HEK293T (cell line): ENCODE data around the gene RALGAPB.

Experiments
- ARNT ChIP-seq: fragments of 450-650 bp; IDR thresholded peaks from 2 replicates; pipeline ENCODE4 v1.6.1; 2017; ENCODE audit warnings: mild to moderate bottlenecking
- BHLHE40 ChIP-seq: fragments of 450-650 bp; IDR thresholded peaks from 2 replicates; pipeline ENCODE4 v1.6.1; 2016; ENCODE audit warnings: mild to moderate bottlenecking, moderate library complexity, borderline replicate concordance
- CTBP1 ChIP-seq: fragments of 450-650 bp; IDR thresholded peaks from 2 replicates; pipeline ENCODE4 v1.6.1; 2016; ENCODE audit warnings: borderline replicate concordance
- ELF4 ChIP-seq: fragments of 450-650 bp; IDR thresholded peaks from 2 replicates; pipeline ENCODE4 v1.6.1; 2017; ENCODE audit warnings: antibody characterized with exemption
- FOXA1 ChIP-seq: fragments of 450-650 bp; IDR thresholded peaks from 2 replicates; pipeline ENCODE4 v1.6.1; 2016; ENCODE audit warnings: mild to moderate bottlenecking
- FOXK2 ChIP-seq: fragments of 450-650 bp; IDR thresholded peaks from 2 replicates; pipeline ENCODE4 v1.6.1; 2016; ENCODE audit warnings: mild to moderate bottlenecking
- FOXM1 ChIP-seq: fragments of 450-650 bp; IDR thresholded peaks from 2 replicates; pipeline ENCODE4 v1.6.1; 2017; ENCODE audit warnings: mild to moderate bottlenecking, borderline replicate concordance
- HDGF ChIP-seq: fragments of 450-650 bp; IDR thresholded peaks from 2 replicates; pipeline ENCODE4 v1.6.1; 2017; ENCODE audit warnings: antibody characterized with exemption, borderline replicate concordance
- LEF1 ChIP-seq: fragments of 450-650 bp; IDR thresholded peaks from 2 replicates; pipeline ENCODE4 v1.6.1; 2017; ENCODE audit warnings: mild to moderate bottlenecking, borderline replicate concordance
- SP1 ChIP-seq: fragments of 450-650 bp; IDR thresholded peaks from 2 replicates; pipeline ENCODE4 v1.6.1; 2017
- SUZ12 ChIP-seq: fragments of 450-650 bp; IDR thresholded peaks from 2 replicates; pipeline ENCODE4 v1.6.1; 2016; ENCODE audit warnings: mild to moderate bottlenecking
- TARDBP ChIP-seq: fragments of 450-650 bp; IDR thresholded peaks from 2 replicates; pipeline ENCODE4 v1.6.1; 2016

- no peak for TF ChIP-seq SUZ12
- no peak for TF ChIP-seq TARDBP
- TF ChIP-seq SP1 = no peak
- TF ChIP-seq FOXM1 = peak; percentile 53; the same call in 1 of the 2 replicates
- no peak for TF ChIP-seq FOXA1
- TF ChIP-seq FOXK2 = no peak
- no peak for TF ChIP-seq BHLHE40
- peak; percentile 76 for TF ChIP-seq ARNT
- peak; percentile 88 for TF ChIP-seq ELF4
- TF ChIP-seq LEF1 = peak; percentile 15; the same call in 1 of the 2 replicates
- TF ChIP-seq HDGF = no peak
- peak; percentile 60; the same call in 1 of the 2 replicates for TF ChIP-seq CTBP1
Observed at GRCh38 chr20:38434770-38435554, 37.7 kb upstream of the RALGAPB start, which contains the start of gene SNHG17.
